ENCODE results near the gene WHAMM.

DNA sequence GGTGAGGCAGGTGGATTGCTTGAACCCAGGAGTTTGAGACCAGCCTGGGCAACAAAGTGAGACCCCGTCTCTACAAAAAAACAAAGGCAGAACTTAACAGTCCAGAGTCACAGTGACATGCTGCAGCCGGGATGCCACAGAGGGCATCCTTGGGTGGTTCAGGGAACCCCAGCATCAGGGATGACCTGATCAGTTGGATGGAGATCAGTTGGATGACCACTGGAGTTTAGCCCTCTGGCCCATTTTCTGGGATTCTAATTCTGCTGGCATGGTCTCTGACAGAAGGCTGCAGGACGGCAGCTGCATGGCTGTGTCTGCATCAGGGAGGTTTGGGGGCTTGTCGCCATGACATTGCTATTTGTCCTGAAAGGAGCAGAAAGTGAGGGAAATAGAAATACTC is 19.8 kb downstream of the WHAMM start:
- TF ChIP-seq, protein P1, sequence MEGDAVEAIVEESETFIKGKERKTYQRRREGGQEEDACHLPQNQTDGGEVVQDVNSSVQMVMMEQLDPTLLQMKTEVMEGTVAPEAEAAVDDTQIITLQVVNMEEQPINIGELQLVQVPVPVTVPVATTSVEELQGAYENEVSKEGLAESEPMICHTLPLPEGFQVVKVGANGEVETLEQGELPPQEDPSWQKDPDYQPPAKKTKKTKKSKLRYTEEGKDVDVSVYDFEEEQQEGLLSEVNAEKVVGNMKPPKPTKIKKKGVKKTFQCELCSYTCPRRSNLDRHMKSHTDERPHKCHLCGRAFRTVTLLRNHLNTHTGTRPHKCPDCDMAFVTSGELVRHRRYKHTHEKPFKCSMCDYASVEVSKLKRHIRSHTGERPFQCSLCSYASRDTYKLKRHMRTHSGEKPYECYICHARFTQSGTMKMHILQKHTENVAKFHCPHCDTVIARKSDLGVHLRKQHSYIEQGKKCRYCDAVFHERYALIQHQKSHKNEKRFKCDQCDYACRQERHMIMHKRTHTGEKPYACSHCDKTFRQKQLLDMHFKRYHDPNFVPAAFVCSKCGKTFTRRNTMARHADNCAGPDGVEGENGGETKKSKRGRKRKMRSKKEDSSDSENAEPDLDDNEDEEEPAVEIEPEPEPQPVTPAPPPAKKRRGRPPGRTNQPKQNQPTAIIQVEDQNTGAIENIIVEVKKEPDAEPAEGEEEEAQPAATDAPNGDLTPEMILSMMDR (IDR thresholded peaks at IDR 0.05): no peak
- no peak for TF ChIP-seq POLR2A (IDR thresholded peaks at IDR 0.05)
